SJCRH30 (cell line): ENCODE data around the gene CACNB4. TPM values are rescaled to one million over a fixed set of nuclear protein-coding genes. Genes with fewer than 3 reads are reported as not detected.
"Not testable (repeated sequence)": the region's sequence is repeated elsewhere in the genome, so short reads cannot be mapped to it uniquely, and the experiment has no call there.

ENCODE experiments used
- DNase-seq, 2 experiments: peaks; one replicate each; pipeline ENCODE4 v3.0.0-alpha.2; 2015 to 2020
- H3K27ac ChIP-seq: fragments of 250-450 bp; sonication (Bioruptor Pico); 2 replicates; pipeline ENCODE4 v1.5.1; 2020; ENCODE audit warnings: mild to moderate bottlenecking, moderate library complexity
- H3K27me3 ChIP-seq: fragments of 250-450 bp; sonication (Bioruptor Pico); 2 replicates; pipeline ENCODE4 v1.5.1; 2020; ENCODE audit warnings: mild to moderate bottlenecking, moderate library complexity
- H3K36me3 ChIP-seq: fragments of 250-450 bp; sonication (Bioruptor Pico); 2 replicates; pipeline ENCODE4 v1.5.1; 2020; ENCODE audit warnings: mild to moderate bottlenecking, moderate library complexity
- H3K4me1 ChIP-seq: fragments of 250-450 bp; sonication (Bioruptor Pico); 2 replicates; pipeline ENCODE4 v1.5.1; 2020; ENCODE audit warnings: mild to moderate bottlenecking, moderate library complexity
- H3K4me3 ChIP-seq: fragments of 250-450 bp; sonication (Bioruptor Pico); 2 replicates; pipeline ENCODE4 v1.5.1; 2020; ENCODE audit warnings: mild to moderate bottlenecking, moderate library complexity
- H3K9me3 ChIP-seq: fragments of 250-450 bp; sonication (Bioruptor Pico); replicated peaks from 2 replicates; pipeline ENCODE4 v1.5.1; 2020; ENCODE audit warnings: mild to moderate bottlenecking, moderate library complexity
- total RNA-seq: library from RNA; depleted of rRNA; stranded (reverse); fragments of >200 nt; shearing (Covaris generic); gene quantifications from 2 replicates; pipeline ENCODE4 v1.2.3, GENCODE V29; 2014

CACNB4 gene
- total RNA-seq, 1 experiment from 2014 or later = 2.2 TPM

GRCh38 chr2:151810489-151810888 is 288.4 kb downstream of the CACNB4 start:
- Histone ChIP-seq H3K27ac (no peak overlapping the region), H3K4me3 (no peak overlapping the region), H3K4me1 (no peaks in the 10 kb centered on the region), H3K36me3 (peaks cover 58% of the 10 kb centered on the region), H3K9me3 (no peaks in the 10 kb centered on the region), H3K27me3 (no peaks in the 10 kb centered on the region)
- DNase-seq = no peak

GRCh38 chr2:151809073-151809383 is 289.8 kb downstream of the CACNB4 start:
- Histone ChIP-seq H3K4me3 (no peak overlapping the region), H3K9me3 (no peaks in the 10 kb centered on the region), H3K4me1 (no peaks in the 10 kb centered on the region), H3K27me3 (no peaks in the 10 kb centered on the region), H3K36me3 (peaks cover 56% of the 10 kb centered on the region), H3K27ac (no peak overlapping the region)
- DNase-seq = no peak

GRCh38 chr2:151808258-151809072 is 290.4 kb downstream of the CACNB4 start:
- Histone ChIP-seq H3K4me3 (no peak overlapping the region), H3K4me1 (no peaks in the 10 kb centered on the region), H3K27me3 (no peaks in the 10 kb centered on the region), H3K27ac (no peak overlapping the region), H3K9me3 (no peaks in the 10 kb centered on the region), H3K36me3 (peaks cover 51% of the 10 kb centered on the region)
- DNase-seq = no peak

GRCh38 chr2:151805961-151806360 is 292.9 kb downstream of the CACNB4 start:
- DNase-seq = no peak
- Histone ChIP-seq H3K27ac (no peak overlapping the region), H3K27me3 (no peaks in the 10 kb centered on the region), H3K4me1 (no peaks in the 10 kb centered on the region), H3K9me3 (no peaks in the 10 kb centered on the region), H3K4me3 (no peak overlapping the region), H3K36me3 (peaks cover 49% of the 10 kb centered on the region)

GRCh38 chr2:151805343-151805742 is 293.5 kb downstream of the CACNB4 start:
- Histone ChIP-seq H3K4me1 (no peaks in the 10 kb centered on the region), H3K9me3 (no peaks in the 10 kb centered on the region), H3K27ac (no peak overlapping the region), H3K36me3 (peaks cover 45% of the 10 kb centered on the region), H3K4me3 (no peak overlapping the region), H3K27me3 (no peaks in the 10 kb centered on the region)
- DNase-seq = no peak

- Histone ChIP-seq H3K4me1 (no peaks in the 10 kb centered on the region), H3K9me3 (no peaks in the 10 kb centered on the region), H3K27ac (no peak overlapping the region), H3K4me3 (no peak overlapping the region), H3K27me3 (no peaks in the 10 kb centered on the region), H3K36me3 (peaks cover 44% of the 10 kb centered on the region)
- no peak for DNase-seq
Measured at GRCh38 chr2:151803811-151804210, 295.0 kb downstream of the CACNB4 start.

- H3K36me3 ChIP-seq = peaks cover 44% of the 10 kb centered on the region
Measured at GRCh38 chr2:151802315-151802714, 296.5 kb downstream of the CACNB4 start.

GRCh38 chr2:151799886-151800292 is 299.0 kb downstream of the CACNB4 start:
- Histone ChIP-seq H3K4me1 (peaks cover 9% of the 10 kb centered on the region), H3K36me3 (peaks cover 29% of the 10 kb centered on the region), H3K9me3 (no peaks in the 10 kb centered on the region), H3K4me3 (no peak overlapping the region), H3K27me3 (no peaks in the 10 kb centered on the region), H3K27ac (no peak overlapping the region)
- DNase-seq = no peak

More at GRCh38 chr2:151802315-151802714, 296.5 kb downstream of the CACNB4 start:
- no peak overlapping the region for H3K4me3 ChIP-seq
- DNase-seq = no peak
- H3K4me1 ChIP-seq = no peaks in the 10 kb centered on the region; the same call in 1 of the 2 replicates
- no peaks in the 10 kb centered on the region for H3K27me3 ChIP-seq
- H3K27ac ChIP-seq = no peak overlapping the region
- H3K9me3 ChIP-seq = no peaks in the 10 kb centered on the region

- Histone ChIP-seq H3K36me3 (peaks cover 10% of the 10 kb centered on the region), H3K4me1 (peaks cover 9% of the 10 kb centered on the region), H3K27me3 (no peaks in the 10 kb centered on the region), H3K4me3 (no peak overlapping the region), H3K9me3 (no peaks in the 10 kb centered on the region; the same call in 1 of the 2 replicates), H3K27ac (peak overlapping the region; percentile 29; the same call in 1 of the 2 replicates)
- DNase-seq = no peak
Measured at GRCh38 chr2:151796774-151797173, 302.1 kb downstream of the CACNB4 start.

- Histone ChIP-seq H3K4me1 (peaks cover 9% of the 10 kb centered on the region), H3K27me3 (no peaks in the 10 kb centered on the region), H3K36me3 (peaks cover 8% of the 10 kb centered on the region; the same call in 1 of the 2 replicates), H3K27ac (no peak overlapping the region), H3K4me3 (no peak overlapping the region), H3K9me3 (no peaks in the 10 kb centered on the region; the same call in 1 of the 2 replicates)
- no peak for DNase-seq
Measured at GRCh38 chr2:151795646-151796240, 303.1 kb downstream of the CACNB4 start.

- not testable (repeated sequence) for H3K4me1 ChIP-seq, H3K4me3 ChIP-seq, H3K27ac ChIP-seq, H3K36me3 ChIP-seq, H3K27me3 ChIP-seq, H3K9me3 ChIP-seq
- peak in 1 of 2 experiments; percentile 9 for DNase-seq
Measured at GRCh38 chr2:151794422-151794821, 304.4 kb downstream of the CACNB4 start.

- DNase-seq = no peak
- Histone ChIP-seq H3K4me3 (no peak overlapping the region), H3K27ac (no peak overlapping the region), H3K4me1 (peaks cover 9% of the 10 kb centered on the region), H3K36me3 (0 out of 2 replicates have a peak, but pooled peaks cover 6% of the 10 kb centered on the region), H3K9me3 (no peaks in the 10 kb centered on the region; the same call in 1 of the 2 replicates), H3K27me3 (no peaks in the 10 kb centered on the region)
Measured at GRCh38 chr2:151793123-151793522, 305.7 kb downstream of the CACNB4 start.

- DNase-seq = no peak
- H3K4me3 ChIP-seq = no peak overlapping the region
- no peaks in the 10 kb centered on the region for H3K27me3 ChIP-seq
- 0 out of 2 replicates have a peak, but pooled peaks cover 9% of the 10 kb centered on the region for H3K36me3 ChIP-seq
- peaks cover 9% of the 10 kb centered on the region for H3K4me1 ChIP-seq
- no peaks in the 10 kb centered on the region; the same call in 1 of the 2 replicates for H3K9me3 ChIP-seq
- H3K27ac ChIP-seq = no peak overlapping the region
Measured at GRCh38 chr2:151792589-151792988, 306.3 kb downstream of the CACNB4 start.

- H3K27me3 ChIP-seq = no peaks in the 10 kb centered on the region
- no peak overlapping the region for H3K4me3 ChIP-seq
- H3K4me1 ChIP-seq = peaks cover 13% of the 10 kb centered on the region
- H3K27ac ChIP-seq = no peak overlapping the region
- no peaks in the 10 kb centered on the region; the same call in 1 of the 2 replicates for H3K9me3 ChIP-seq
- no peak for DNase-seq
- 0 out of 2 replicates have a peak, but pooled peaks cover 9% of the 10 kb centered on the region for H3K36me3 ChIP-seq
Measured at GRCh38 chr2:151791545-151791944, 307.3 kb downstream of the CACNB4 start.

- no peaks in the 10 kb centered on the region for H3K27me3 ChIP-seq
- H3K27ac ChIP-seq = no peak overlapping the region
- H3K4me3 ChIP-seq = no peak overlapping the region
- no peak for DNase-seq
- H3K4me1 ChIP-seq = peaks cover 16% of the 10 kb centered on the region
- no peaks in the 10 kb centered on the region; the same call in 1 of the 2 replicates for H3K9me3 ChIP-seq
- 0 out of 2 replicates have a peak, but pooled peaks cover 9% of the 10 kb centered on the region for H3K36me3 ChIP-seq
Measured at GRCh38 chr2:151790689-151791088, 308.2 kb downstream of the CACNB4 start.
